Keratinocyte (primary cell): ENCODE measurements around the gene NPLOC4. TPM values are rescaled to one million over a fixed set of nuclear protein-coding genes. Genes with fewer than 3 reads are reported as not detected.

ENCODE experiments used
- DNase-seq: peaks from one replicate; pipeline ENCODE4 v3.0.0-alpha.2; 2011; ENCODE audit warnings: low read depth, missing footprints, low spot score
- FAIRE-seq: peaks from 2 replicates; lab custom pipeline; 2011; peaks lifted over from hg19 to GRCh38; lab: Jason Lieb, UNC
- H2AFZ ChIP-seq: 2 replicates; pipeline ENCODE4 v1.6.0; 2012; ENCODE audit warnings: low read length, control low read depth, inconsistent platforms; ENCODE audit not compliant: control insufficient read depth
- H3K27ac ChIP-seq: 2 replicates; pipeline ENCODE4 v1.5.1; 2011; ENCODE audit warnings: low read length; ENCODE audit not compliant: control insufficient read depth, insufficient read depth
- H3K27me3 ChIP-seq: 3 replicates; pipeline ENCODE4 v1.6.0; 2011; ENCODE audit warnings: low read length; ENCODE audit not compliant: control insufficient read depth, insufficient read depth; ENCODE audit errors: extremely low read depth
- H3K36me3 ChIP-seq, 2 experiments: 2 replicates in 1 of 2; 3 replicates in 1 of 2; pipeline ENCODE4 v1.5.1; 2011; ENCODE audit warnings: low read length in 2 of 2, mild to moderate bottlenecking in 1 of 2; ENCODE audit not compliant: control insufficient read depth in 2 of 2, insufficient read depth in 2 of 2; ENCODE audit errors: extremely low read depth in 1 of 2
- H3K4me1 ChIP-seq: 3 replicates; pipeline ENCODE4 v1.5.1; 2011; ENCODE audit warnings: low read length; ENCODE audit not compliant: control insufficient read depth, insufficient read depth; ENCODE audit errors: extremely low read depth
- H3K4me2 ChIP-seq: 3 replicates; pipeline ENCODE4 v1.6.0; 2011; ENCODE audit warnings: low read depth, low read length; ENCODE audit not compliant: control insufficient read depth, insufficient read depth; ENCODE audit errors: extremely low read depth
- H3K4me3 ChIP-seq, 3 experiments: fragments of 200-600 bp in 1 of 3; sonication (generic) in 1 of 3; 2 replicates in 2 of 3; 3 replicates in 1 of 3; pipeline ENCODE4 v1.5.1; 2011 to 2016; ENCODE audit warnings: low read length in 3 of 3, mild to moderate bottlenecking in 3 of 3, control low read depth in 2 of 3, inconsistent platforms in 1 of 3, low read depth in 1 of 3, mixed read lengths in 1 of 3, mixed run types in 1 of 3, moderate library complexity in 1 of 3; ENCODE audit not compliant: control insufficient read depth in 2 of 3, insufficient read depth in 2 of 3; ENCODE audit errors: extremely low read depth in 1 of 3
- H3K79me2 ChIP-seq: 2 replicates; pipeline ENCODE4 v1.6.0; 2012; ENCODE audit warnings: low read length; ENCODE audit not compliant: control insufficient read depth, insufficient read depth
- H3K9ac ChIP-seq: 3 replicates; pipeline ENCODE4 v1.6.0; 2011; ENCODE audit warnings: low read length; ENCODE audit not compliant: control insufficient read depth, insufficient read depth; ENCODE audit errors: extremely low read depth
- H3K9me1 ChIP-seq: 3 replicates; pipeline ENCODE4 v1.6.0; 2011; ENCODE audit warnings: low read length; ENCODE audit not compliant: control insufficient read depth, insufficient read depth; ENCODE audit errors: extremely low read depth
- H3K9me3 ChIP-seq: 2 replicates; pipeline ENCODE4 v1.5.1; 2012; ENCODE audit warnings: low read depth, low read length; ENCODE audit not compliant: control insufficient read depth
- H4K20me1 ChIP-seq: 3 replicates; pipeline ENCODE4 v1.6.0; 2011; ENCODE audit warnings: low read length; ENCODE audit not compliant: control insufficient read depth, insufficient read depth; ENCODE audit errors: extremely low read depth
- EZH2 ChIP-seq: IDR thresholded peaks from one replicate; pipeline ENCODE4 v1.6.1; 2012; ENCODE audit warnings: inconsistent platforms, mild to moderate bottlenecking, low read length, moderate library complexity
- dilution Hi-C: fragments of 300-500 bp; cut with MboI; formaldehyde crosslinking; loops from one replicate; pipeline ENCODE4 v1.7.0; 2020; ENCODE audit warnings: low sequenced_read_pairs; ENCODE audit not compliant: extremely low pct_ligation_motif_present
- polyA plus RNA-seq, 5 experiments: library from polyadenylated mRNA; depleted of rRNA in 3 of 5; stranded (reverse) in 3 of 5; stranded (forward) in 1 of 5; unstranded in 1 of 5; fragments of >200 nt; gene quantifications; 1 replicate in 1 of 5; 2 replicates in 3 of 5; 3 replicates in 1 of 5; pipeline versions ENCODE4 v1.2.1 to v1.2.3, GENCODE V29; 2011 to 2012; ENCODE audit warnings: missing spikeins in 2 of 5, low read depth in 1 of 5, low replicate concordance in 1 of 5
- TF ChIP-seq, protein P1 (sequence below), 3 experiments: IDR thresholded peaks in 1 of 3; conservative IDR thresholded peaks in 1 of 3; optimal IDR thresholded peaks in 1 of 3; 2 replicates in 2 of 3; 3 replicates in 1 of 3; pipeline versions ENCODE3 to v1.5.1; 2011; ENCODE audit warnings: low read length in 3 of 3, mild to moderate bottlenecking in 3 of 3, moderate library complexity in 2 of 3, control low read depth in 1 of 3, inconsistent platforms in 1 of 3; ENCODE audit not compliant: insufficient read depth in 2 of 3; ENCODE audit errors: extremely low read depth in 1 of 3

Gene NPLOC4
- polyA plus RNA-seq, 1 donor (not counting 4 experiments of a cell fraction or from before 2014, with no cell fraction given) = 64.0 TPM

DNA sequence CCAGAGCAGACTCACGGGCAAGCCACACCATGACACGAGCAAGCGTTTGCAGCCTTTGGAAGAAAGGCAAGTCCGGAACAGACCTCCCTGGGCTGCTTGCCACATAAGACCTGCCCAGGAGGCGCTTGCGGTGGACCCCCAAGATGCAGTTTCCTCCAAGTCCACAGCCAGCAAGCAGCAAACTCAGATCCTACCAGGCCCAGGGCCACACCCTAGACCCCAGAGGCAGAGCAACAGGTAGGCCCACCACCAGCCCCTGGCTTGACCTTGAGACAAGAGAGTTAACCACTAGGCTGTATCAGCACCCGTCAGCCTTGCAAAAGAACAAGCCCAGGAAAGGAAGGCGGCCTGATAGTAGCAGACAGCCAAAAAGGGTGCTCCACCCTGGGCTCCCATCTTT lies 87.1 kb downstream of the NPLOC4 start:
- Histone ChIP-seq H3K36me3 (peaks cover 22 to 25% of the 10 kb centered on the region in 2 experiments), H3K9me3 (no peaks in the 10 kb centered on the region), H3K9me1 (no peaks in the 10 kb centered on the region), H3K4me1 (peaks cover 20% of the 10 kb centered on the region), H3K27ac (no peak overlapping the region), H3K9ac (no peak overlapping the region), H4K20me1 (no peaks in the 10 kb centered on the region), H3K4me2 (no peak overlapping the region), H3K4me3 (no peak overlapping the region), H2AFZ (no peak overlapping the region), H3K27me3 (no peaks in the 10 kb centered on the region), H3K79me2 (peaks cover 24% of the 10 kb centered on the region)
- TF ChIP-seq, protein P1, sequence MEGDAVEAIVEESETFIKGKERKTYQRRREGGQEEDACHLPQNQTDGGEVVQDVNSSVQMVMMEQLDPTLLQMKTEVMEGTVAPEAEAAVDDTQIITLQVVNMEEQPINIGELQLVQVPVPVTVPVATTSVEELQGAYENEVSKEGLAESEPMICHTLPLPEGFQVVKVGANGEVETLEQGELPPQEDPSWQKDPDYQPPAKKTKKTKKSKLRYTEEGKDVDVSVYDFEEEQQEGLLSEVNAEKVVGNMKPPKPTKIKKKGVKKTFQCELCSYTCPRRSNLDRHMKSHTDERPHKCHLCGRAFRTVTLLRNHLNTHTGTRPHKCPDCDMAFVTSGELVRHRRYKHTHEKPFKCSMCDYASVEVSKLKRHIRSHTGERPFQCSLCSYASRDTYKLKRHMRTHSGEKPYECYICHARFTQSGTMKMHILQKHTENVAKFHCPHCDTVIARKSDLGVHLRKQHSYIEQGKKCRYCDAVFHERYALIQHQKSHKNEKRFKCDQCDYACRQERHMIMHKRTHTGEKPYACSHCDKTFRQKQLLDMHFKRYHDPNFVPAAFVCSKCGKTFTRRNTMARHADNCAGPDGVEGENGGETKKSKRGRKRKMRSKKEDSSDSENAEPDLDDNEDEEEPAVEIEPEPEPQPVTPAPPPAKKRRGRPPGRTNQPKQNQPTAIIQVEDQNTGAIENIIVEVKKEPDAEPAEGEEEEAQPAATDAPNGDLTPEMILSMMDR (optimal IDR thresholded peaks at IDR 0.05 in 1 of 3, IDR thresholded peaks at IDR 0.05 in 1 of 3, conservative IDR thresholded peaks at IDR 0.05 in 1 of 3; ENCODE audit: extremely low read depth in 1 of 3, insufficient read depth in 2 of 3, low read length in 3 of 3) = no peak
- no peak for TF ChIP-seq EZH2
- dilution Hi-C loops = no loop called here
- DNase-seq (no peak), FAIRE-seq (no peak)

DNA sequence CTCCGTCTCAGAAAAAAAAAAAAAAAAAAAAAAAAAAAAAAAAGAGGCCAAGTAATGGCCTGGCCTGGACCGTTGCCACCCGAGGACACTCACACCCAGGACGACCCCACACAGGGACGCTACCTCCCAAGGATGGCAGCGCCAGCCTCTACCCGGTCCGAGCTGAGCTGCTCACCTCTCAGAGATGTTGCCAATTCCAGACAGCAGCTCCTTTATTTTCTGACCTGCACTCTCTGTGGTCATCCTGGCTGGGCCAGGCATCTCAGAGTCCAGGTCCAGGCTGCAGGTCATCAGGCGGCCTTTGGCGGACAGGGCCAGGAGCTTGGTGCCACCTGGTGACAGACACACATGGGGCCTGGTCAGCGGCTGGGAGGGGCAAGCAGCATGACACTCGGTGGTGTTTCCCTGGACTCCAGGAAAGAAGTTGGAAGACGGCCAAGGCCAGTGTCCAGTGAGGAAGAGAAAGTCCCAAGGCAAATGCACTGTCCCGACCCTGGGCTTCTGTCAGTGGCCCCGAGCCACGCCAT lies 87.8 kb downstream of the NPLOC4 start:
- H3K36me3 ChIP-seq = peaks cover 24 to 30% of the 10 kb centered on the region in 2 experiments
- no peak overlapping the region for H3K27ac ChIP-seq
- H4K20me1 ChIP-seq = no peaks in the 10 kb centered on the region
- no peaks in the 10 kb centered on the region for H3K27me3 ChIP-seq
- DNase-seq = no peak
- H3K79me2 ChIP-seq = peaks cover 24% of the 10 kb centered on the region
- no peak overlapping the region for H2AFZ ChIP-seq
- dilution Hi-C loops = no loop called here
- H3K4me1 ChIP-seq = peaks cover 18% of the 10 kb centered on the region
- TF ChIP-seq EZH2 = no peak
- TF ChIP-seq, protein P1 (optimal IDR thresholded peaks at IDR 0.05 in 1 of 3, IDR thresholded peaks at IDR 0.05 in 1 of 3, conservative IDR thresholded peaks at IDR 0.05 in 1 of 3; ENCODE audit: extremely low read depth in 1 of 3, insufficient read depth in 2 of 3, low read length in 3 of 3) = no peak
- no peak overlapping the region for H3K4me2 ChIP-seq
- FAIRE-seq = no peak
- no peak overlapping the region for H3K4me3 ChIP-seq
- no peaks in the 10 kb centered on the region for H3K9me1 ChIP-seq
- no peak overlapping the region for H3K9ac ChIP-seq
- no peaks in the 10 kb centered on the region for H3K9me3 ChIP-seq
